ENCODE results near the gene C1orf159. TPM values are rescaled to one million over a fixed set of nuclear protein-coding genes. Genes with fewer than 3 reads are reported as not detected.

The C1orf159 gene
- total and polyA plus RNA-seq, 4 donors: 3.9 to 7.0 (median 4.7) TPM

GRCh38 chr1:1093610-1093943 is 22.3 kb downstream of the C1orf159 start:
- WGBS: 96% methylated on average over 10 of the region's 10 CpGs
- Histone ChIP-seq H3K27ac (ENCODE audit: low read depth in 1 of 2, low read length in 2 of 2) (no peak overlapping the region), H3K36me3 (ENCODE audit: control insufficient read depth in 4 of 4, insufficient read depth in 3 of 4, low read depth in 1 of 4, low read length in 3 of 4) (no peaks in the 10 kb centered on the region), H3K9ac (ENCODE audit: low read depth in 1 of 2, low read length in 2 of 2) (no peak overlapping the region), H3K4me1 (ENCODE audit: control insufficient read depth in 4 of 4, insufficient read depth in 4 of 4, low read length in 3 of 4) (no peaks in the 10 kb centered on the region), H3K4me3 (ENCODE audit: low read depth in 1 of 3, low read length in 3 of 3) (no peak overlapping the region), H3K9me3 (ENCODE audit: control insufficient read depth in 4 of 4, low read length in 3 of 4) (no peaks in the 10 kb centered on the region), H3K27me3 (ENCODE audit: control insufficient read depth in 4 of 4, insufficient read depth in 4 of 4, low read length in 3 of 4) (no peaks in the 10 kb centered on the region)
- DNase-seq (ENCODE audit: low spot score): no peak
- TF ChIP-seq FOXA1 (IDR thresholded peaks at IDR 0.05): no peak
- TF ChIP-seq REST (IDR thresholded peaks at IDR 0.05): no peak
- TF ChIP-seq YY1 (IDR thresholded peaks at IDR 0.05): no peak
- TF ChIP-seq RXRA (IDR thresholded peaks at IDR 0.05): no peak
- no peak for TF ChIP-seq GABPA (IDR thresholded peaks at IDR 0.05 in 1 of 2, conservative IDR thresholded peaks at IDR 0.05 in 1 of 2)
- no peak for TF ChIP-seq HNF4A (conservative IDR thresholded peaks at IDR 0.05)
- TF ChIP-seq HNF4G (IDR thresholded peaks at IDR 0.05): no peak
- no peak for TF ChIP-seq NR2F2 (IDR thresholded peaks at IDR 0.05)
- TF ChIP-seq TAF1 (conservative IDR thresholded peaks at IDR 0.05): no peak
- TF ChIP-seq ATF3 (IDR thresholded peaks at IDR 0.05): no peak
- no peak for TF ChIP-seq FOXA2 (IDR thresholded peaks at IDR 0.05)
- no peak for TF ChIP-seq CTCF (IDR thresholded peaks at IDR 0.05; ENCODE audit: low read depth, low read length, missing input control)
- no peak for TF ChIP-seq MAX (IDR thresholded peaks at IDR 0.05)
- no peak for TF ChIP-seq JUND (IDR thresholded peaks at IDR 0.05)
- no peak for TF ChIP-seq RAD21 (IDR thresholded peaks at IDR 0.05)
- TF ChIP-seq, protein P1, sequence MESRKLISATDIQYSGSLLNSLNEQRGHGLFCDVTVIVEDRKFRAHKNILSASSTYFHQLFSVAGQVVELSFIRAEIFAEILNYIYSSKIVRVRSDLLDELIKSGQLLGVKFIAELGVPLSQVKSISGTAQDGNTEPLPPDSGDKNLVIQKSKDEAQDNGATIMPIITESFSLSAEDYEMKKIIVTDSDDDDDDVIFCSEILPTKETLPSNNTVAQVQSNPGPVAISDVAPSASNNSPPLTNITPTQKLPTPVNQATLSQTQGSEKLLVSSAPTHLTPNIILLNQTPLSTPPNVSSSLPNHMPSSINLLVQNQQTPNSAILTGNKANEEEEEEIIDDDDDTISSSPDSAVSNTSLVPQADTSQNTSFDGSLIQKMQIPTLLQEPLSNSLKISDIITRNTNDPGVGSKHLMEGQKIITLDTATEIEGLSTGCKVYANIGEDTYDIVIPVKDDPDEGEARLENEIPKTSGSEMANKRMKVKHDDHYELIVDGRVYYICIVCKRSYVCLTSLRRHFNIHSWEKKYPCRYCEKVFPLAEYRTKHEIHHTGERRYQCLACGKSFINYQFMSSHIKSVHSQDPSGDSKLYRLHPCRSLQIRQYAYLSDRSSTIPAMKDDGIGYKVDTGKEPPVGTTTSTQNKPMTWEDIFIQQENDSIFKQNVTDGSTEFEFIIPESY (IDR thresholded peaks at IDR 0.05): no peak
- no peak for TF ChIP-seq EGR1 (IDR thresholded peaks at IDR 0.05; ENCODE audit: low read depth in 2 of 2)
- no peak for TF ChIP-seq SP1 (IDR thresholded peaks at IDR 0.05)

Data from liver (tissue), 9 donors.